Osteocyte (in vitro differentiated cells): ENCODE data around the gene TP63. TPM values are rescaled to one million over a fixed set of nuclear protein-coding genes. Genes with fewer than 3 reads are reported as not detected.

ENCODE experiments used
- DNase-seq: peaks from one replicate; pipeline ENCODE4 v3.0.0; 2021; ENCODE audit warnings: mixed read lengths; ENCODE audit not compliant: unreplicated experiment; ENCODE audit errors: extremely low spot score
- H3K27ac Mint-ChIP-seq: one replicate; pipeline ENCODE4 v1.8.0; 2021; ENCODE audit warnings: mild to moderate bottlenecking, mixed read lengths; ENCODE audit not compliant: unreplicated experiment
- H3K27me3 Mint-ChIP-seq: one replicate; pipeline ENCODE4 v1.8.0; 2021; ENCODE audit warnings: mixed read lengths; ENCODE audit not compliant: unreplicated experiment
- H3K36me3 Mint-ChIP-seq: one replicate; pipeline ENCODE4 v1.8.0; 2021; ENCODE audit warnings: mixed read lengths; ENCODE audit not compliant: unreplicated experiment
- H3K4me1 Mint-ChIP-seq: one replicate; pipeline ENCODE4 v1.8.0; 2021; ENCODE audit warnings: mixed read lengths; ENCODE audit not compliant: unreplicated experiment
- H3K4me3 Mint-ChIP-seq: one replicate; pipeline ENCODE4 v1.8.0; 2021; ENCODE audit warnings: mild to moderate bottlenecking, moderate library complexity, mixed read lengths; ENCODE audit not compliant: unreplicated experiment
- H3K9me3 Mint-ChIP-seq: one replicate; pipeline ENCODE4 v1.8.0; 2021; ENCODE audit warnings: mixed read lengths; ENCODE audit not compliant: unreplicated experiment
- total RNA-seq: library from RNA; stranded (reverse); gene quantifications from 2 replicates; pipeline ENCODE4 v1.2.1, GENCODE V29; 2021
- TF ChIP-seq, protein P1 (sequence below): fragments of 200-600 bp; sonication (generic); IDR thresholded peaks from 2 replicates; pipeline ENCODE4 v1.5.0; 2021; ENCODE audit warnings: antibody characterized with exemption, mild to moderate bottlenecking, moderate library complexity

Gene TP63
- total RNA-seq, 1 donor from 2014 or later: 0.16 TPM

DNA sequence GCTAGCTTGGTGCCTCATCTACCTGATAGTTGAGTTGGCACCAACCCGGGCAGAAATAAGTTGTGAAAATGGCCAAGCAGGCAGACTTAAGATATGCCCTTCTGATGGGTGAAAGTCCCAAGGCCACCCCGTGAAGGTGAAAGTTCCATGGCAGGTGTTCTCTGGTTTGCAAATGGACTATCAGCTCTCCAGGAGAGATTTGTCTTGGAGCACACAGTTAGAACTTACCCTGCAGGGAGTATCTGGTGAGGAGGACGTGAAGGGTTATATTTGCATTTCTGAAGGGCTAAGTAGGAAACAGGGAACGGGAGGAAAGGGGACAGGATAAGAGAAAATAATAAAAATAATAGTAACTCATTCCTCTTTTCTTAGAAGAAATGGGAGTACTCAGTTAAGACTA lies 220.5 kb downstream of the TP63 start:
- no peak for DNase-seq
- TF ChIP-seq, protein P1, sequence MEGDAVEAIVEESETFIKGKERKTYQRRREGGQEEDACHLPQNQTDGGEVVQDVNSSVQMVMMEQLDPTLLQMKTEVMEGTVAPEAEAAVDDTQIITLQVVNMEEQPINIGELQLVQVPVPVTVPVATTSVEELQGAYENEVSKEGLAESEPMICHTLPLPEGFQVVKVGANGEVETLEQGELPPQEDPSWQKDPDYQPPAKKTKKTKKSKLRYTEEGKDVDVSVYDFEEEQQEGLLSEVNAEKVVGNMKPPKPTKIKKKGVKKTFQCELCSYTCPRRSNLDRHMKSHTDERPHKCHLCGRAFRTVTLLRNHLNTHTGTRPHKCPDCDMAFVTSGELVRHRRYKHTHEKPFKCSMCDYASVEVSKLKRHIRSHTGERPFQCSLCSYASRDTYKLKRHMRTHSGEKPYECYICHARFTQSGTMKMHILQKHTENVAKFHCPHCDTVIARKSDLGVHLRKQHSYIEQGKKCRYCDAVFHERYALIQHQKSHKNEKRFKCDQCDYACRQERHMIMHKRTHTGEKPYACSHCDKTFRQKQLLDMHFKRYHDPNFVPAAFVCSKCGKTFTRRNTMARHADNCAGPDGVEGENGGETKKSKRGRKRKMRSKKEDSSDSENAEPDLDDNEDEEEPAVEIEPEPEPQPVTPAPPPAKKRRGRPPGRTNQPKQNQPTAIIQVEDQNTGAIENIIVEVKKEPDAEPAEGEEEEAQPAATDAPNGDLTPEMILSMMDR: no peak
- H3K27me3 Mint-ChIP-seq: no peaks in the 10 kb centered on the region
- no peak overlapping the region for H3K27ac Mint-ChIP-seq
- no peaks in the 10 kb centered on the region for H3K36me3 Mint-ChIP-seq
- no peaks in the 10 kb centered on the region for H3K4me1 Mint-ChIP-seq
- no peak overlapping the region for H3K4me3 Mint-ChIP-seq
- H3K9me3 Mint-ChIP-seq: no peaks in the 10 kb centered on the region

DNA sequence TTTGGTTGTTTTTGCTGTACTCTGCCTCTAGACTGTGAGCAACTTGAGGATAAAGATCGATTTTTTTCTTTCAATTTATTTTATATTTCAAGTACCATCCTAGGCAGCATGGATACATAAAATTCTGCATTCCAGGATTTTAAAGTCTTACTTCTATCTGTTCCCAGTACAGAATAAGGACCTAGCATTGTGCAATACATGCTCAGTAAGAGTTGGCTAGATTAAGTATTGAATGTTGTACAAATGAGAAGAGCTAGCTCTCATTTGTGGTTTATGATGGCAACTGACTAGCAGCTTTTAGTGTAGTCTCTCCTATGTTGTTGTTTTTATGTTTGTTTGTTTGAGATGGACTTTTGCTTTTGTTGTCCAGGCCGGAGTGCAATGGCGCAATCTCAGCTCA lies 222.7 kb downstream of the TP63 start:
- DNase-seq: no peak
- TF ChIP-seq, protein P1: no peak
- H3K27me3 Mint-ChIP-seq: no peaks in the 10 kb centered on the region
- no peak overlapping the region for H3K27ac Mint-ChIP-seq
- H3K36me3 Mint-ChIP-seq: no peaks in the 10 kb centered on the region
- H3K4me1 Mint-ChIP-seq: no peaks in the 10 kb centered on the region
- peaks cover 5% of the 10 kb centered on the region for H3K9me3 Mint-ChIP-seq
- H3K4me3 Mint-ChIP-seq: no peak overlapping the region

DNA sequence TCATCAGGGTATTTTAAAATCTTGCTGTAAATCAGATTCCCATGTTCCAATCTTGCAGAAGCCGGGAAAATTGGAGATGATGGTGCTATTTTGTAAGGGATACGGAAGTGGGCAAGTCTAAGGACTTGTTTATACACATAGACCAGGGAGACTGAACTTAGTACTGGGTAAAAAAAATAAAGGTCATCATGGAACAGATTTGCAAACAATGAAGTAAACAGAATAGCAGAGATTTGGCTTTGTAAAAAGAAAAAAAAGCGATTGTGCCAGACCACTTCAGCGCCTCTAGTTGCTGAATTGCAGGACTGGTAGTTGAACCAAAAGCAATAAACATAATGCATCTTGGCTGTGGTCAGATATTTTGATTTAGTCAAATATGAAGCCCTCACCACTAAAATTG lies 229.1 kb downstream of the TP63 start:
- no peaks in the 10 kb centered on the region for H3K36me3 Mint-ChIP-seq
- DNase-seq: no peak
- no peaks in the 10 kb centered on the region for H3K27me3 Mint-ChIP-seq
- no peaks in the 10 kb centered on the region for H3K4me1 Mint-ChIP-seq
- TF ChIP-seq, protein P1: no peak
- peaks cover 5% of the 10 kb centered on the region for H3K9me3 Mint-ChIP-seq
- no peak overlapping the region for H3K27ac Mint-ChIP-seq
- no peak overlapping the region for H3K4me3 Mint-ChIP-seq

DNA sequence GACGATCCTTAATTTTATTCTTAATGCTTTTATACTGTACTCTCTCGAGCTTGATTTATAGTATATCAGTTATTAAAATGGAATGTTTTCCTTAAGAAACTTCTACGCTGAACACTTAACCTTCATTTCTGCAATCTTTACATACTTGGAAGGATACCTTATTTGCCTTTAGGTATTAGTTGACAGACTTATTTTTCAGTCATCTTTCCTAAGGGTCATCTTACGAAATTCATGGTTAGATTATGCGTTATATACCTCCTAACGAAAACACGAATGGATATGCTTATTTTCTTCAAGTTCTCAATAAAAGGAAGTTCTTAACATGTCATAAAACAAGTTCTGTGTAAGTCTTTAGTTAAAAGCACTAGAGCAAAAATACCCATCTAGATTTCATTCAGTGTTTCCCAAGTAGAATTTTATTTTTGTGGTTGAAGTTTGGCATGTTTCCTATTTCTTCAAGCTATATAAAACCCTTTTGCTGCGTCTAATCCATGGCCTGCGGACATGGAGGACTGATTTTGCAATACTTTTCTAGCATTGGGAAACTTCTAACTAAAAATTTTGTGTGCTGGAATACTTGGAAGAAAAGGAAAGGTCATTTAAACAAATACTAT lies 231.3 kb downstream of the TP63 start:
- Mint-ChIP-seq H3K4me1 (no peaks in the 10 kb centered on the region), H3K27ac (no peak overlapping the region)

DNA sequence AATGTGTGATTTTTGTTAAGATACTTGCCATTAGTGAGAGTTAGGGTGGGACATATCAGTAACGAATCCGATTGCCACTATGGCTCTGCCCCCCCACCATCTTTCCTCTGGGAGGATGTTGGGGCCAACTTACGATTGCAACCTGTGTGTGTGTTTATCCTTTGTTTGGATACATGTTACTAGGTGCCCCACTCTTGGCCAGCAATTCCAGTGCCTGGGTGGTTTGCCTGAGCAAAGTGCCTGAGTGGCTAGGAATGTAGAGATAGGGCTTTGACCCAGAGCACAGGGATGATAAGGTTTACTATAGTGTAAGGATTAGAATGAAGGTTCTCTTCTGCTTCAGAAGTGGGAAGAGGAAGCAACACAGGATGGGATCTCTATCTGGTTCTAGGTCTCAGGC lies 231.8 kb downstream of the TP63 start:
- Mint-ChIP-seq H3K27me3 (no peaks in the 10 kb centered on the region), H3K27ac (no peak overlapping the region), H3K36me3 (no peaks in the 10 kb centered on the region), H3K4me1 (no peaks in the 10 kb centered on the region), H3K9me3 (peaks cover 5% of the 10 kb centered on the region), H3K4me3 (no peak overlapping the region)
- DNase-seq: no peak
- TF ChIP-seq, protein P1: no peak

More for the DNA sequence above, 231.3 kb downstream of the TP63 start:
- no peaks in the 10 kb centered on the region for H3K27me3 Mint-ChIP-seq
- TF ChIP-seq, protein P1: no peak
- no peak for DNase-seq
- no peaks in the 10 kb centered on the region for H3K36me3 Mint-ChIP-seq
- peaks cover 5% of the 10 kb centered on the region for H3K9me3 Mint-ChIP-seq
- H3K4me3 Mint-ChIP-seq: no peak overlapping the region
